HG02610 (cell line): ENCODE measurements around the gene ZNF740.

Experiments used
- ATAC-seq: cut with Tn5 transposase; IDR thresholded peaks from one replicate; pipeline ENCODE4 v1.9.1; 2021; ENCODE audit warnings: mild to moderate bottlenecking, moderate library complexity; ENCODE audit not compliant: unreplicated experiment

The ZNF740 gene

DNA sequence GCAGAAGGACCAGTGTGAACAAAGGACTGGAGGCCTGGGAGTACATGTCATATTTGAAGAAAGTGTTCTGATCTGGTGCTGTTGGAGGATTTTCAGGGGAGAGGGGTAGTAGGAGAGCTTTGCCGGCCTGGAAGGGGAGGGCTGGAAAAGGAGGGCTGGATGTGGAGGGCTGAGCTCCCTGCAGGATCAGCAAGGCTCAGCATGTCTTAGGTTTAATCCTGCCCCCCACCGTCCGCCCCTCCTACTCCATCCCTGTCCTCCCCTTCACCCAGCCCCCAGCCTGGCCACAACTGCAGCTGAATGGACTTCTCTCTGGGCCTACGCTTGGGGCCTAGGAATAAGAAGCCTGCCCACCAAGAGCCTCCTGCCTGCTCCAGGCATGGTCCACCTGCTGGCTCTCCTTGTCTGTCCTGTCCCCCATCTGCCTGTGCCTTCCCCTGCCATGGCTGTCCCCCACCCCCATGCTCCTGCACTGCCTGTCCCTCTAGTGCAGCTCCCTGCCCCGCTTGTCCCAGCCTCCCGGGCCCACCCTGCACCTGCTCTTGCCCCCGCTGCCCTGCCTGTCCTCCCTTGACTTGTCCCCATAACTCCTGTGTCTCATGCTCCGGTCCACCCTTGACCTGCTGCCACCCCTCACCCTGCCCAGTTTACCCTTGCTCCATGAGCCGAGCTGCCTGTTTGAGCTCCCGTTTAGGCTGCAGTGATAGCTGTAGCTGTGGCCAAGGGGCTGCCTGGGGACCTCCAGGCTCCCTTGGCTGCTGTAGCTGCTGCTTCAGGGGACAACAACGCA, 61.3 kb downstream of the ZNF740 start:
- no peak for ATAC-seq

DNA sequence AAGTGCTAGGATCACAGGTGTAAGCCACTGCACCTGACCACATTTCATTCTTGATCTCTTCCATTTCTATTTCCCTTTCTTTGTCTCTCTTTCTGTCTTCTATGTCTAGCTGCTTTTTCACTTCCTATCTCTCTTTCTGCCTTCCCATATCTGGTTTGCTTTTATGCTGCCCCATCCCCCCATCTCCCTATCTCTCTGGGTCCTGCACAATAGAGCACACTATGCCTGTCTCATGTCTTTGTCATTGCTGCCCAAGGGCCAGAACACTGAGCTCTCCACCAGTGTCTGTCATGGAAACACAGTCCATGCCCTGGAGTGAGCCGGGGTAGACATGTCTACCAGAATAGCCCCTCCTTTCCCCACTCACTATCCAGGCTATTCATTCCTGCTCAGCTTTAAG, 63.8 kb downstream of the ZNF740 start:
- no peak for ATAC-seq
